HG03575 (cell line): ENCODE data around the gene DDX42.
"Not testable (repeated sequence)": the region's sequence is repeated elsewhere in the genome, so short reads cannot be mapped to it uniquely, and the experiment has no call there.

ENCODE experiments used
- ATAC-seq: cut with Tn5 transposase; IDR thresholded peaks from one replicate; pipeline ENCODE4 v1.9.1; 2021; ENCODE audit not compliant: unreplicated experiment, insufficient number of reproducible peaks, low FRiP score; ENCODE audit errors: extremely low read depth

DDX42 gene

DNA sequence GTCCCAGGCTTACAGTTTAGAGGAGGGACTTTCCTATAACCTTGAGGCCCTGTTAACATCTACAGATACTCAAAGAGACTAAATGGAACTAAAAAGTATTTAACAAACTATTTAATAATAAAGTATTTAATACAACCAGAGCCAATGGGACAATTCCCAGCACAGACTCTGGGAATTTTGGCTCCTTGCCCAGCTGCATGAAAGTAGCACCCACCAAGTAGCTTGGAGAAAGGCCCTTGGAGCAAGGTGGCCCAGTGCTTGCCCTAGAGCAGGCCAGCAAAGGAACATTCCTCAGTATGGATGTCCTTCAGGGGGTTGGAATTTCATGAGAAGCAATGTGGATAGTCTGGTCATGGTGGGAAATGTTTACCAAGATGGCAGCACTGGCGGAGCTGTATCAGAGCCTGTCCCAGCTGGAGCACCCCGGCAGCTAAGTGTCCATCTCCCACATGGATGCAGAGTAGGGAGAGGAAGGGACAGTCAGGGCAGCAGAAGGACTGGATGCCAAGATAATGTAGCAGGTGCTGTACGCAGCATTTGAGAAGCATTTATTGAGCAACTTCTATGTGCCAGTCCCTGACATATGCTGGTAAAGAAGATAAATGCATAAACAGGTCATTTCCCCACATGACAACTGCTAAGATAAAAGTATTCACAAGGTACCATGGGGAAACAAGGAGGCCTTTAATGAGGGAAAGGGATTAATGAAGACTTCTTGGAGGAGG, 73.7 kb downstream of the DDX42 start:
- ATAC-seq = no peak

DNA sequence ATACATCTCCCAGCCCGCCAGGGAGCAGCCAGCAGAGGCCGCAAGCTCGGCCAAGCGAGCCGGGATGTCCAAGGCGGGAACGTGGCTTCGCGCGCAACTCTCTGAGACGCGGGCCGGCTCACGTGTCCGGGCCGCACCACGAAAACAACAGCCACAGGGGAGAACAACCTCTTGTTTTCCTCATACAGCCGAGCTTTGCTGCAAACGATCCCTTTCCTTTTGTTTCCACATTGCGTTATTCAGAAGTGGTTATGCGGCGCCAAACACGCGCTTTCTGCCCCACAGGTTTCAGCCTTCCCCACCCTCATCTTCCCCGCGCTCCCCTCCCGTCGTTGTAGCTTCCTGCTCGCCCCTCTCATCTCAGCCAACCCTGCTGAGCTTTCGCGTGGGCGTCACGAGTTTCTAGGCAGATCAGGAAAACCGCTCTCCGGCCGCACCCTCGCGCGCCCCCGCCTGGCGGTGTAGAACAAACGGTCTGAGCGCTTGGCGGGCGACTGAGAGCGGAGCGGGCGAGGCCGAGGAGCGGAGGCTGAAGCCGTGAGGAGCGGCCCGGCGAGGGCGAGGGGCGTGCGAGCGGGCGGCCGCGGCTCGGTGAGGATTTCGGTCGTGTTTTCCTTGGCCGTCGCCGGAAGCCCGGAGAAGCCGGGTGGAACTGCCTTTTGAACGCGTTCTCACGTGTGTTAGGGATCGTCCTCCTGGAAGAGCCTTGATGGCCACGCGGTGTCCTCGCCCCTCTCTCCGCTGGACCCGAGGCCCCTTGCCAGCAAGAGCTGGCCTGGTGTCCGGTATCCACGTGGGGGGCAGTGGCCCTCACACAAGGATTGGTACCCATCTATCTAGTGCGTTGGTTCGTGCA, 75.1 kb downstream of the DDX42 start:
- no peak for ATAC-seq

DNA sequence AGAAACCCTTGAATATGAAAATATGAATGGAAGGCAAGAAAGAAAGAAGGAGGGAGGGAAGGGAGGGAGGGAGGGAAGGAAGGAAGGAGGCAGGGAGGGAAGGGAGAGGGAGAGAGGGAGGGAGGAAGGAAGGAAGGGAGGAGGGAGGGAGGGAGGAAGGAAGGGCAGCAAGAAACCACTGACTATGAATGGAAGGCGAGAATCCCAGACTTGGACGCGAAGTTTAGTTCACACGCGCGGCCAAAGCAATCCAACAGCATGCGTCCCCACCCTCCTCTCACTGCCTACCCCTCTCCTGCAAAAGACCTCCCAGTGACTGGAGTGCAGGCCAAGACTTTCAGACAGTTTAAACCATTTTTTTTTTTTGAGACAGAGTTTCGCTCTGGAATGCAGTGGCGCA, 76.4 kb downstream of the DDX42 start:
- ATAC-seq = no peak

DNA sequence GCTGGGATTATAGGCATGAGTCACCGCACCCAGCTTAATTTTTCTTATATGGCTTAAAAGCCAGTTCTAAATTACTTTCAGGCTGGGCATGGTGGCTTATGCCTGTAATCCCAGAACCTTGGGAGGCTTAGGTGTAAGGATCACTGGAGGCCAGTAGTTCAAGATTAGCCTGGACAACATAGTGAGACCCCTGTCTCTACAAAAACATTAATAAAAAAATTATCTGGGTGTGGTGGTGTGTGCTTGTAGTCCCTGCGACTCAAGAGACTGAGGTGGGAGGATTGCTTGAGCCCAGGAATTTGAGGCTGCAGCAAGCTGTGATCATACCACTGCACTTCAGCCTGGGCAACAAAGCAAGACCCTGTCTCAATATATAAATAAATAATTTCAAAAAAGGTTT, 79.3 kb downstream of the DDX42 start:
- no peak for ATAC-seq

- no peak for ATAC-seq
These were observed 80.7 kb downstream of the DDX42 start for GRCh38 chr17:63854709-63855108.

DNA sequence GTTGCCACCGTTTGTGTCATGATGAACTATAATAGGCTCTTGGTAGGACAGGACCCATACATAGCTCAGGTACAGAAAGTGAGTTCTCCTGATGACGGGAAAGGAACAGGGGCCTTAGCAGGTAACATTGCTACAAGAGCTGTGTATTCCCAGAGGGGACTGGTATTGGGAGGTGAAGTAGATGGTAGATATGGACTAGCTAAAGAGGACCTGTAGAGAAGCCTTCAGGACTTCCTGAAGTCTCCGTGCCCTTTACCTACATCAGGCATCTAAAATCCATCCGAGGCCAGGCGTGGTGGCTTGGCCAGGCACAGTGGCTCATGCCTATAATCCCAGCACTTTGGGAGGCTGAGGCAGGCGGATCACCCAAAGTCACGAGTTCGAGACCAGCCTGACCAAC, 81.2 kb downstream of the DDX42 start:
- ATAC-seq = no peak

DNA sequence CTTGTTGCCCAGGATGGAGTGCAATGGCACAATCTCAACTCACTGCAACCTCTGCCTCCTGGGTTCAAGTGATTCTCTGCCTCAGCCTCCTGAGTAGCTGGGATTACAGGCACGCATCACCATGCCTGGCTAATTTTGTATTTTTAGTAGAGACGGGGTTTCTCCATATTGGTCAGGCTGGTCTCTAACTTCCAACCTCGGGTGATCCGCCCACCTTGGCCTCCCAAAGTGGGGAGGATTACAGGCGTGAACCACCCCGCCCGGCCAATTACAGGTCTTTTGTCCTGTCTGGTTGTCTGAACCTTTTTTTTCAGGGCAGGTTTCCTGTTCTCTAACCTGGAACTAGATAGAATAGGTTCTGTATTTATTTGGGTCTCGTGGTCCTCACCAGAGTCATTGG, 82.5 kb downstream of the DDX42 start:
- ATAC-seq = not testable (repeated sequence)

DNA sequence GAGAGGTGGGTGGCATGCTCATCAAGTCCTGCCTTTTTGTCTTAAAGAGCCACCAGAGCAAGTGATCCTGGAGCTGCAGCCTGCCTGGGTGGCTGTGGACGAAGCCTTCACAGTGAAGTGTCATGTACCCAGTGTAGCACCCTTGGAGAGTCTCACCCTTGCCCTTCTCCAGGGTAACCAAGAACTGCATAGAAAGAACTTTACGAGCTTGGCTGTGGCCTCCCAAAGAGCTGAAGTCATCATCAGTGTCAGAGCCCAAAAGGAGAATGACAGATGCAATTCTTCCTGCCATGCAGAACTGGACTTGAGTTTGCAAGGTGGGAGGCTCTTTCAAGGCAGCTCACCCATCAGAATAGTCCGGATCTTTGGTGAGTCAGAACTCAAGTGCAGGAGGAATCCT, 85.3 kb downstream of the DDX42 start:
- ATAC-seq = no peak

- not testable (repeated sequence) for ATAC-seq
These were observed 92.7 kb downstream of the DDX42 start for GRCh38 chr17:63866625-63867024.
